ENCODE measurements around the gene THSD8. TPM values are rescaled to one million over a fixed set of nuclear protein-coding genes. Genes with fewer than 3 reads are reported as not detected.
A peak's percentile ranks its signal among the peaks of the same experiment; 100 is the strongest.

The THSD8 gene
- total RNA-seq, 1 donor from 2014 or later = not detected

- DNase-seq (ENCODE audit: low read depth) = peak; percentile 80
These were observed 45.6 kb downstream of the THSD8 start for GRCh38 chr19:12847159-12848139.

Small RNA genes lying within 50 kb of the gene (microRNA-seq; reads per million reads assigned to microRNA genes)
- gene MIR5684 (not detected), gene MIR6794 (not detected)

Other genes with a start within 250 kb of the THSD8 start
- 5.8 and 8.6 TPM in 2 replicates for gene ZNF490, start 191.3 kb upstream of the THSD8 start, total RNA-seq
- 12.5 and 13.6 TPM in 2 replicates for gene ZNF791, start 191.1 kb upstream of the THSD8 start, total RNA-seq
- gene MAN2B1, start 135.3 kb upstream of the THSD8 start, total RNA-seq = 50.7 and 52.0 TPM in 2 replicates
- 10.2 and 10.5 TPM in 2 replicates for gene WDR83, start 135.3 kb upstream of the THSD8 start, total RNA-seq
- gene DHPS, start 120.2 kb upstream of the THSD8 start, total RNA-seq = 72.5 and 97.1 TPM in 2 replicates
- gene GNG14, start 114.1 kb upstream of the THSD8 start, total RNA-seq = not detected in 2 replicates
- gene FBXW9, start 105.4 kb upstream of the THSD8 start, total RNA-seq = 11.9 and 12.2 TPM in 2 replicates
- 45.6 and 51.3 TPM in 2 replicates for gene TNPO2, start 78.1 kb upstream of the THSD8 start, total RNA-seq
- gene TRIR, start 67.4 kb upstream of the THSD8 start, total RNA-seq = 200 and 262 TPM in 2 replicates
- gene GET3, start 64.6 kb upstream of the THSD8 start, total RNA-seq = 73.1 and 96.8 TPM in 2 replicates
- 0.05 and 0.24 TPM in 2 replicates for gene BEST2, start 50.3 kb upstream of the THSD8 start, total RNA-seq
- gene HOOK2, start 26.5 kb upstream of the THSD8 start, total RNA-seq = 39.6 and 49.9 TPM in 2 replicates
- 84.4 and 96.5 TPM in 2 replicates for gene JUNB, start 10.6 kb upstream of the THSD8 start, total RNA-seq
- gene PRDX2, start 269 bp upstream of the THSD8 start, total RNA-seq = 109 and 130 TPM in 2 replicates
- gene RNASEH2A, start 4.5 kb downstream of the THSD8 start, total RNA-seq = 3.5 and 4.3 TPM in 2 replicates
- not detected in 2 replicates for gene RTBDN, start 32.5 kb downstream of the THSD8 start, total RNA-seq
- 0.42 TPM in 1 of 2 replicates, not detected in the other for gene MAST1, start 36.4 kb downstream of the THSD8 start, total RNA-seq
- gene DNASE2, start 79.4 kb downstream of the THSD8 start, total RNA-seq = 21.3 and 22.3 TPM in 2 replicates
- not detected in 2 replicates for gene KLF1, start 85.1 kb downstream of the THSD8 start, total RNA-seq
- 32.8 and 42.3 TPM in 2 replicates for gene GCDH, start 89.1 kb downstream of the THSD8 start, total RNA-seq
- gene SYCE2, start 117.2 kb downstream of the THSD8 start, total RNA-seq = 0.16 TPM in 1 of 2 replicates, not detected in the other
- 47.8 and 55.7 TPM in 2 replicates for gene FARSA, start 131.6 kb downstream of the THSD8 start, total RNA-seq
- 890 and 1,463 TPM in 2 replicates for gene CALR, start 136.5 kb downstream of the THSD8 start, total RNA-seq
- 199 and 236 TPM in 2 replicates for gene RAD23A, start 143.8 kb downstream of the THSD8 start, total RNA-seq
- gene GADD45GIP1, start 155.2 kb downstream of the THSD8 start, total RNA-seq = 44.6 and 58.1 TPM in 2 replicates
- gene DAND5, start 167.5 kb downstream of the THSD8 start, total RNA-seq = not detected in 2 replicates
- 17.7 and 23.3 TPM in 2 replicates for gene NFIX, start 193.4 kb downstream of the THSD8 start, total RNA-seq

Measured in myocyte (in vitro differentiated cells).